Stimulated activated effector memory CD8-positive, alpha-beta T cell treated with anti-CD3 and anti-CD28 coated beads, Interleukin-12 subunit alpha, Interleukin-12 subunit beta, amount 100 ng/mL, for 72 hours (primary cell): ENCODE data around the gene THSD8.
A peak's percentile ranks its signal among the peaks of the same experiment; 100 is the strongest.
"Not testable (repeated sequence)": the region's sequence is repeated elsewhere in the genome, so short reads cannot be mapped to it uniquely, and the experiment has no call there.

Experiments used
- ATAC-seq: fragments of 150-1000 bp; cut with Tn5 transposase; 2 replicates; pipeline ENCODE4 v1.10.0; 2021
- DNase-seq, 2 donors: peaks; one replicate each; pipeline ENCODE4 v3.0.0; 2021 to 2022; ENCODE audit warnings: low spot score in 2 of 2
- H3K27ac Mint-ChIP-seq: one replicate; pipeline ENCODE4 v1.8.0; 2022; ENCODE audit warnings: mild to moderate bottlenecking, mixed read lengths
- H3K36me3 Mint-ChIP-seq: one replicate; pipeline ENCODE4 v1.8.0; 2022; ENCODE audit warnings: mild to moderate bottlenecking, mixed read lengths
- H3K4me1 Mint-ChIP-seq: one replicate; pipeline ENCODE4 v1.8.0; 2022; ENCODE audit warnings: mixed read lengths
- H3K4me3 Mint-ChIP-seq: one replicate; pipeline ENCODE4 v1.8.0; 2022; ENCODE audit warnings: mild to moderate bottlenecking, mixed read lengths
- H3K9me3 Mint-ChIP-seq: one replicate; pipeline ENCODE4 v1.8.0; 2022; ENCODE audit warnings: mixed read lengths

THSD8 gene

DNA sequence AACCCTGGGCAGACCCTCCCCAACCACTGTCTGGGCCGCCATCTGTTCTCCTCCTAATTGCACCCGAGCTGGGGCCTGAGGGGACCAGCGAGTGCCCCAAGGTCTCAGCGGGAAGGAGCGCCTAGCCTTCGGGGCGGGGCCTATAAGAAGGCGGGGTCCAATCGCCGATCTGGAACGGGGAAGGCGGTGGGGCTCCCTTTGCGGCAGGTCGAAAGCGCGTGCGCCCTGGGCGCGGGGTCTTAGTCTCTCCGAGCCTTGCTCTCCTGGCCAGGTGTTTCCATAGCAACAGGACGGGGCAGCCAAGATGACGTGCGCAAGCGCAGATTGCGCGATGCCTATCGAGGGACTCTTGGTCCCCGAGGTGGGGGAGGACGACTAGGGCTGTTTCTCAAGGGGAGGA lies 39.2 kb downstream of the THSD8 start:
- ATAC-seq (no peak), DNase-seq (peak in 1 of 2 donors; percentile 60)
- H3K9me3 Mint-ChIP-seq: no peaks in the 10 kb centered on the region
- peaks cover 39% of the 10 kb centered on the region for H3K4me1 Mint-ChIP-seq
- H3K27ac Mint-ChIP-seq: no peak overlapping the region
- peak overlapping the region; percentile 36 for H3K4me3 Mint-ChIP-seq
- no peaks in the 10 kb centered on the region for H3K36me3 Mint-ChIP-seq

DNA sequence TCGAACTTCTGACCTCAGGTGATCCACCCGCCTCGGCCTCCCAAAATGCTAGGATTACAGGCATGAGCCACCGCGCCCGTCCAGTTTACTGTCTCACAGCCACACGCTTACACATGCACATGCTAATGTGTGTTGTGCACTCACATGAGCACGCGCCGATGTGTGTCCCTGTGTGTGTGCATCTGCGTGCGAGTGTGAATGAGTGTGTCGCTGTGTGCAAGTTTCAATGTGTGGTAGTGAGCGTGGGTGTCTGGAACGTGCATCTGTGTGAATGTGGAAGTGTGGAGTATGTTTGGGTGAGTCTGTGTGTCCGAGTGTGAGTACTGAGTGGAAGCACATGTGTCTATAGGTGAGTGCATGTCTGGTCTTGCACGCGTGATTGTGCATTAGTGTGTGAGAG lies 40.6 kb downstream of the THSD8 start:
- Mint-ChIP-seq H3K4me1 (peaks cover 39% of the 10 kb centered on the region), H3K27ac (no peak overlapping the region), H3K9me3 (no peaks in the 10 kb centered on the region), H3K4me3 (no peak overlapping the region), H3K36me3 (no peaks in the 10 kb centered on the region)
- DNase-seq (no peak), ATAC-seq (no peak)

DNA sequence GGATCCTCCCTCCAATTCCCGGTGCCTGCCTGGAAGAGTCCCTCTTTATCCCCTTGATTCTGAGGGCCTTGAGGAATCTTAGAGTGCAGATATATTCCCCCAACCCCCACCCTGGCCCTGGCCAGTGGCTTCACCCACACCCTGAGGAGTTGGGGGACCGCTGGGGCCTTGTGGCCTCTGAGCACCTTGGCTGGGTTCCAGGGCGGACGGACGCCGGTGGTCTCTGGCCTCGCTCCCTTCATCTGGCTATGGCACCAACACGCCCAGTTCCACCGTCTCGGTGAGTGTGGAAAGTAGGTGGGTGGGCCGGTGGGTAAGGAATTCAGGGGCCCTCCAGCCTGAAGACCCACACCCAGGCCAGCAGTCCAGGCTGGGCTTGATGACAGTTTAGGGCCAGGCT lies 41.5 kb downstream of the THSD8 start:
- DNase-seq (no peak), ATAC-seq (no peak)
- H3K36me3 Mint-ChIP-seq: no peaks in the 10 kb centered on the region
- H3K27ac Mint-ChIP-seq: no peak overlapping the region
- peaks cover 39% of the 10 kb centered on the region for H3K4me1 Mint-ChIP-seq
- H3K9me3 Mint-ChIP-seq: no peaks in the 10 kb centered on the region
- no peak overlapping the region for H3K4me3 Mint-ChIP-seq

DNA sequence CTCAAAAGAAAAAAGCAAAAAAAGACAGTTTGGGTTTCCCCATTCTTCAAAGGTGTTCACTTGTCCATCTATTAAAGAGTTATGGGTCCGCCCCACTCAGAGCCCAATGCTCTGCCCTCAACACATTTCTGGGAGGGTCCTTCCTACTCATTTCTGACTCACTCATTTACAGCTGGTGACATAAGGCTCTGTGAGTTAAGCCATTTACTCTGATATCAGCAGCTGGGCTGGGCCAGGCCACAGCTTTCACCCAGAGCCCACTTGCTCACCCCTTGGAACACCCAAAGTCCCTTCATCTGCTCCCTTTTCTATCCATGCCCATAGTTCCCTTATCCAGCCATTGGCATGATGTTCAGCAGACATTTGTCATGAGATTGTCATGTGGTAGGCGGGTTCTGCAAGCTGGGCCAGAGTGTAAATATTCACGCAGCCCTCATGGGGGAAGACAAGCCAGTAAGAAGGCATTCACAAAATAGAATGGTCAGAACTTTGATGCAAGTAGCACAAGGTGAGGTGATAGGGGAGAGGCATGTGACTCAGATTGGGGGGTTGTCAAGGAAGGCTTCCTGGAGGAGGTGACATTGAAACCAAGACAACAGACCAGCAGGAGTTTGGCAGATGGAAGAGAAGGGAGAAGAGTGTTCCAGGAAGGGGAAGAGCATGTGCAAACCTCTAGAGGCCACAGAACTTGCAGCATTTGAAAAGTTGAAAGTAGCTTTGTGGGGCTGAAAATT lies 42.3 kb downstream of the THSD8 start:
- Mint-ChIP-seq H3K9me3 (no peaks in the 10 kb centered on the region), H3K36me3 (no peaks in the 10 kb centered on the region), H3K4me1 (peaks cover 35% of the 10 kb centered on the region), H3K27ac (peak overlapping the region; percentile 6), H3K4me3 (no peak overlapping the region)
- no peak for DNase-seq
- no peak for ATAC-seq

DNA sequence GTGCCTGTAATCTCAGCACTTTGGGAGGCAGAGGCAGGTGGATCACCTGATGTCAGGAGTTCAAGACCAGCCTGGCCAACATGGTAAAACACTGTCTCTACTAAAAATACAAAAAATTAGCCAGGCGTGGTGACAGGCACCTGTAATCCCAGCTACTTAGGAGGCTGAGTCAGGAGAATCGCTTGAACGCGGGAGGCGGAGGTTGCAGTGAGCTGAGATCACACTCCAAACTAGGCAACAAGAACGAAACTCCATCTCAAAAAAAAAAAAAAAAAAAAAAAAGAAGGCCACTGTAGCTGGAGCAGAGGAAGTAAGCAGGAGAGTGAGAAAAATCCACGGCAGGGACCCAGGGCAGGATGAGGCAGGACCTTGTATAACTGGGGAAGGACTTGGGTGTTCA lies 44.7 kb downstream of the THSD8 start:
- not testable (repeated sequence) for DNase-seq, ATAC-seq, H3K9me3 Mint-ChIP-seq, H3K36me3 Mint-ChIP-seq, H3K27ac Mint-ChIP-seq
- Mint-ChIP-seq H3K4me3 (peak overlapping the region; percentile 68), H3K4me1 (peaks cover 12% of the 10 kb centered on the region)

DNA sequence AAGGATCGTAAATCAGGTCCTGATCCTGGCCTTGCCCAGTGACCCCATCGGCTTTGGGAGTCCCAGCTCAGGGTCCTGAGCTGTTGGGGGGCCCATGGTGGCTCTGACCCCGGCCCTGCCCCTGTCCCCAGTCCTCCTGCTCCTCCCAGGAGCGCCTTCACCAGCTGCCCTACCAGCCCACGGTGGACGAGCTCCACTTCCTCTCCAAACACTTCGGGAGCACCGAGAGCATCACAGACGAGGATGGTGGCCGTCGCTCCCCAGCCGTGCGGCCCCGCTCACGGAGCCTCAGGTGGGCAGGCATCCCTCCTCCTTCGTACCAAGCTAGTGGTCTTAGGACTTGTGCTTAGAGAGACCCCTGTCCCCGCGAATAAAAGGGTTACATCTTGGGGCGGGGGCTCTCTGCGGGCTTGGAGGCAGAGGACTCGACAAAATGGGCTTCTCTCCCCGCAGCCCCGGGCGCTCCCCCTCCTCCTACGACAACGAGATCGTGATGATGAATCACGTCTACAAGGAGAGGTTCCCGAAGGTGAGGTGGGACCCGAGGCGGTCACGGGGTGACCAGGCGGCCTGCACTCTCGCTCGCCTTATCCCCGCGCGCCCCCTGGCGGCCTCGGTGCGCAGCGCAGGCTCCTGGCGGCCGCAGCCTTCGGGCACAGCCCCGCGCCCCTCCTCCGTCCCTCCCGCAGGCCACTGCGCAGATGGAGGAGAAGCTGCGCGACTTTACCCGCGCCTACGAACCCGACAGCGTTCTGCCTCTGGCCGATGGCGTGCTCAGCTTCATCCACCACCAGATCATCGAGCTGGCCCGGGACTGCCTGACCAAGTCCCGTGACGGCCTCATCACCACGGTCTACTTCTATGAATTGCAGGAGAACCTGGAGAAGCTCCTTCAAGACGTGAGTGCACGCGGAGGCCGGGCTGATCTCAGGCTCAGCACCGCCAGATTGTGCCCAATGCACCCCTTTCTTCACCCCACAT lies 45.6 kb downstream of the THSD8 start:
- Mint-ChIP-seq H3K27ac (peak overlapping the region; percentile 32), H3K36me3 (no peaks in the 10 kb centered on the region), H3K4me3 (peak overlapping the region; percentile 68), H3K9me3 (no peaks in the 10 kb centered on the region), H3K4me1 (peaks cover 9% of the 10 kb centered on the region)
- ATAC-seq (peak; percentile 97), DNase-seq (peak; percentile 97 to 99)
